ENCODE measurements around the gene BCAP29.

DNA sequence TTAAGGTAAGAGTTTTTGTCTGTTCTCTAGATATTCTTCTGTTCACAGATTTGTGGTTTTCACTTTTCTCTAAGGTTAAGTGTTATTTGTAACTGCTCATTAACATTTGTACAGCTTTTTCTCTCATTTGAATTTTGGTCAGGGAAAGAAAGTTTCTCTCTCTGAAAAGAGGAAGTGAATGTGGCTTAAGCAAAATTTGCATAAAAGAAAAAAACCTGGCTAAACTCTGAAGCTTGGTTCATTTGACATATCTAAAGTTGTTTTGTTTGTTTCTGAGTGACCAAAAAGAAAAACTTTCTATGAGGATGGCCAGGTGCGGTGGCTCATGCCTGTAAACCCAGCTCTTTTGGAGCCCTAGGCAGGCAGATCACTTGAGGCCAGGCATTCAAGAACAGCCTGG is 58.5 kb downstream of the BCAP29 start:
- TF ChIP-seq POLR2AphosphoS5 (IDR thresholded peaks at IDR 0.05; ENCODE audit: borderline replicate concordance, low read depth, low read length) (no peak), EZH2 (IDR thresholded peaks at IDR 0.05) (no peak)

Measured in SK-N-MC (cell line).